Measurements from ENCODE around the gene NAP1L2.
"Not testable (repeated sequence)": the region's sequence is repeated elsewhere in the genome, so short reads cannot be mapped to it uniquely, and the experiment has no call there.

The NAP1L2 gene, protein sequence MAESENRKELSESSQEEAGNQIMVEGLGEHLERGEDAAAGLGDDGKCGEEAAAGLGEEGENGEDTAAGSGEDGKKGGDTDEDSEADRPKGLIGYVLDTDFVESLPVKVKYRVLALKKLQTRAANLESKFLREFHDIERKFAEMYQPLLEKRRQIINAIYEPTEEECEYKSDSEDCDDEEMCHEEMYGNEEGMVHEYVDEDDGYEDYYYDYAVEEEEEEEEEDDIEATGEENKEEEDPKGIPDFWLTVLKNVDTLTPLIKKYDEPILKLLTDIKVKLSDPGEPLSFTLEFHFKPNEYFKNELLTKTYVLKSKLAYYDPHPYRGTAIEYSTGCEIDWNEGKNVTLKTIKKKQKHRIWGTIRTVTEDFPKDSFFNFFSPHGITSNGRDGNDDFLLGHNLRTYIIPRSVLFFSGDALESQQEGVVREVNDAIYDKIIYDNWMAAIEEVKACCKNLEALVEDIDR

DNA sequence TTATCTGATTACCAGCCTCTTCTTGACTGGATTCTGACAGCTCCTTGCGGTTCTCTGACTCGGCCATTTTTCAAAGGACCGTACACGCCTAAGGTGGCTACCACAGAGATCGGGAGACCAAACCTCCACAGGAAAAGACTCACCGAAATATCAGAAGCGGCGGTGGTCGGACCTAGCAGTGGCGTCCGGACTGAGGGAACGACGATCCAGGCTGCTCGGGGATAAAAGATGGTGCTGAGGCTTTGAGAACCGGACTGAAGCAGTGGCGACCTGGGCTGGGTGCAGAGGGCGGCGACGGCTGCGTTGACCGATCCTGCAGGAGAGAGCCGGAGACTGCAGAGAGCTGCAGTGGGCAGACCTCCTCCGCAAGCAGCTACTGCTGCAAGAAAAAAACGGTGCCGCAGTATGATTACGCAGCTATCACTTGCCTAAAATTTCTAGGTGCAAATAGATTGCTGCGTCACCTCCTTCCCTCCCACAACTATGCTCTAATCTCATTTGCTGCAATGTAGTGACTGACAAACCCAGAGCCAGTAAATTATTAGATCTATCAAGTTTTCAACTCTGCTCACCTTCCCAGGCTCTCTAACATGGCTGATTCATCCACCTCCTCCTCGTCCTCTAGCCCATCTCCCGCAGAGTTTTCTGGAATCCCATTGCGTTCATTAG, at the start of gene NAP1L2:
NAP1L2 (minus strand) TSS at position 426 of the 669 bp plus-strand sequence; CDS start at position 67, 359 bp downstream.
- peak; percentile 81 for DNase-seq

DNA sequence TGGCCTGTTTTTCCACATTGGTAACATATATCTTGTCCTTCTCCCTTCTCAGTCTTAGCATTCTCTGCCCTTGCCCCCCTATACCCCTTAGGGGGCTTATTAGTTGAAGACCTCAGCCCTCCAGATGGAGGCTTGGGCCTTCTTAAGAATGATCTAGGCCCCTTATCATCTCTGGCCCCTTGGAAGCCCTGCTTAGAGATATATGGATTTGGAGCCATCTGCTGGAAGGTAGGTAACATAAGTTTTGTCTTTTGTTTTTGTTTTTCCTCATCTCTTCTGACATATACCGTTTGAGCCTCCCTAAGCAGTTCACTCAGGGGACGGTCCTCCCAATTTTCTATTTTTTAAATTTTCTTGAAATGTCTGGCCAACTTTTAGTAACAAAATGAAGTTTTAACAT, 48.3 kb upstream of the NAP1L2 start:
- peak; percentile 12 for DNase-seq

DNA sequence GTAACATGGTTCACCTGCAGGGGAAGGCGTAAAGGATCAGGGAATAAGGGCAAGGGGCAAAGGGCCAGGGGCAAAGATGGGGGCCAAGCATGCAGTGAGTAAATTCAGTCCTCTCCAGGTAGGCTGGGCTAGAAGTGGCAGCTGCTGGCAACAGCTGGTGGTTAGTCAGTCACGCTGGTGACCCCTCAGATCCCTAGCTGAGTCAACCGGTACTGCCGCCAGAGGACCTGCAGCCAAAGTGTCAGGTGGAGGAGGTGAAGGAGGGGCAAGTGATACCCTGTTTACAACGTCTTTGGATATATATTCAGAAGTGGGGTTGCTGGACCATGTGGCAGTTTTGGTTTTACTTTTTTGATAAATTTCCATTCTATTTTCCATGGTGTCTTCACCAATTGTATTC, 24.6 kb upstream of the NAP1L2 start:
- DNase-seq, result no peak

DNA sequence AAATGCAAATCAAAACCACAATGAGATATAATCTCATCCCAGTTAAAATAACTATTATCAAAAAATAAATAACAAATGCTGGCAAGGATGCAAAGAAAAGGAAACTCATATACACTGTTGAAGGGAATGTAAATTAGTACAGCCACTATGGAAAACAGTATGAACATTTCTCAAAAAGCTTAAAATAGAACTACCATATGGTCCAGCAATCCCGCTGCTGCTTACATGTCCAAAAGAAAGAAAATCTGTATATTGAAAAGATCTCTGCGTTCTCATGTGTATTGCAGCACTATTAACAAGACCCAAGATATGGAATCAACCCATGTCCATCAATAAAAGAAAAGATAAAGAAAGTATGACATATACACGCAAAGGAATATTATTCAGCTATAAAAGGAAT, 3.0 kb upstream of the NAP1L2 start:
- DNase-seq, result no peak

DNA sequence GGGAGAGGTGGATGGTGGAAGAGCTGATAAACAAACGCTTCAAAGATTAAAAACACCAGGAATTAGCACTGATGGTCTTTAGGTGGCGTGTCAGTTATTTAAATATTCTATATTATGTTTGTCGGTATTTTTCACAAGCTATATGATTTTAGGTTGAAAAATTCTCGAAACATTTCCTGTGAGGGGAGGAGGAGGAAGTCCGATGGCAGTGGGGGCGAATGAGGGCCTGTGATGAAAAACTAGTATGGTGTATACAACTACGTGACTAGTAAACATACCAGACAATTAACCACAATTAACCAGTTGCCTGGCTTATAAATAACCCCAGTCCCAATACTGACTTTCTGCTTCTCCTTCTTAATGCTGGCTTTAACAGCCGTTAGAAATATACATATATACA, 595 bp upstream of the NAP1L2 start:
- DNase-seq, result no peak

DNA sequence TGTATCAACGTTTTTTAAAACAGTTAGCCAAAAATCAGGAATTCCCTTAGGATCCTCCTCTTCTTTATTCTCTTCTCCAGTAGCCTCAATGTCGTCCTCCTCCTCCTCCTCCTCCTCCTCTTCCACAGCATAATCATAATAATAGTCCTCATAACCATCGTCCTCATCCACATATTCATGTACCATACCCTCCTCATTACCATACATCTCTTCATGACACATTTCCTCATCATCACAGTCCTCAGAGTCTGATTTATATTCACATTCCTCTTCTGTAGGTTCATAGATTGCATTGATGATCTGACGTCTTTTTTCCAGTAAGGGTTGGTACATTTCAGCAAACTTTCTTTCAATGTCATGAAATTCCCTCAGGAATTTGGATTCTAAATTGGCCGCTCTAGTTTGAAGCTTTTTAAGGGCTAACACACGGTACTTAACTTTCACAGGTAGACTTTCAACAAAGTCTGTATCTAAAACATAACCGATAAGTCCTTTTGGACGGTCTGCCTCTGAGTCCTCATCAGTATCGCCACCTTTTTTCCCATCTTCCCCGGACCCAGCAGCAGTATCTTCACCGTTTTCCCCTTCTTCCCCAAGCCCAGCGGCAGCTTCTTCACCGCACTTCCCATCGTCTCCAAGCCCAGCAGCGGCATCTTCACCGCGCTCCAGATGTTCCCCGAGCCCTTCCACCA, 771 bp downstream of the NAP1L2 start:
- DNase-seq, result no peak

DNA sequence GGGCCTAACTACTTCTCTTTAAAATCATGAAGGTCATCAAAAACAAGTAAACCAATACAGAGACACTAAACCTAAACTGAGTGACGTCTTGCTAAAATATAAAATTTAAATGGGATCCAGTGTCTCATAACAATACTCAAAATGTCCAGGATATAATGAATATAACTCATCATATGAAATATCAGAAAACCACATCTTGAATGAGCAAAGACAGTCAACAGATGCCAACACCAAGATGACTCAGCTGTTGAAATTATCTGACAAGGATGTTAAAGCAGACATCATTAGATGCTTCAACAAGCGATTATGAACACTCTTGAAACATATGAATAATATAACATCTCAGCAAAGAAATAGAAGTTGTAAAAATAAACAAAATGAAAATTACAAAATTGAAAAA, 8.3 kb downstream of the NAP1L2 start:
- DNase-seq, result no peak

DNA sequence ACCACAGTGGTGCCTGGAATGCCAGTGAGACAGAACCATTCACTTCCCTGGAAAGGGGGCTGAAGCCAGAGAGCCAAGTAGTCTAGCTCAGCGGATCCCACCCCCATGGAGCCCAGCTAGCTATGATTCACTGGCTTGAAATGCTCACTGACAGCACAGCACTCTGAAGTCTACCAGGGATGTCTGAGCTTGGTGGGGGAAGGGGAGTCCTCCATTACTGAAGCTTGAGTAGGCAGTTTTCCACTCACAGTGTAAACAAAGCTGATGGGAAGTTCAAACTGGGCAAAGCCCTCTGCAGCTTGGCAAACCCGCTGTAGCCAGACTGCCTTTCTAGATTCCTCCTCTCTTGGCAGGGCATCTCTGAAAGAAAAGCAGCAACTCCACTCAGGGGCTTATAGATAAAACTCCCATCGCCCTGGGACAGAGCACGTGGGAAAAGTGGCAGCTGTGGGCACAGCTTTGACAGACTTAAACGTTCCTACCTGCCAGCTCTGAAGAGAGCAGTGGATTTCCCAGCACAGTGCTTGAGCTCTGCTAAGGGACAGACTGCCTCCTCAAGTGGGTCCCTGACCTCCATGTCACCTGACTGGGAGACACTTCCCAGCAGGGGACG, 32.0 kb downstream of the NAP1L2 start:
- no peak for DNase-seq

DNA sequence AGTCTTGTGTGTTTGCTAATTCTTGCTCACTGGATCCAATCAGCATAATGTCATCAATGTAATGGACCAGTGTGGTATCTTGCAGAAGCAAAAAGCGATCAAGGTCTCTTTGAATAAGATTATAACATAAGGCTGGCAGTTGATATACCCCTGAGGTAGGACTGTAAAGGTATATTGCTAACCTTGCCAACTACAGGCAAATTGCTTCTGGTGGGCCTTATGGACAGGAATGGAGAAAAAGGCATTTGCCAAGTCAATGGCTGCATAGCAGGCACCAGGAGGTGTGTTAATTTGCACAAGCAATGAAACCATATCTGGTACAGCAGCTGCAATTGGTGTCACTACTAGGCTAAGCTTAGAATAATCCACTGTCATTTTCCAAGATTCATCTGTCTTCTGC, 45.7 kb downstream of the NAP1L2 start:
- DNase-seq, result not testable (repeated sequence)

All from retina (tissue), 1 donor.